Measurements from ENCODE around the gene PNPT1. TPM values are rescaled to one million over a fixed set of nuclear protein-coding genes. Genes with fewer than 3 reads are reported as not detected.
"Not testable (repeated sequence)": the region's sequence is repeated elsewhere in the genome, so short reads cannot be mapped to it uniquely, and the experiment has no call there.

PNPT1 gene
- total RNA-seq: 18.3 and 22.8 TPM in 2 replicates

- no peaks in the 10 kb centered on the region for H3K36me3 ChIP-seq (ENCODE audit: insufficient read depth, low read length)
- peak within 1 kb of the TSS; percentile 100 for H2AFZ ChIP-seq (ENCODE audit: low read length)
- peak within 1 kb of the TSS; percentile 96 for H3K4me2 ChIP-seq (ENCODE audit: insufficient read depth, low read length)
- H3K4me1 ChIP-seq (ENCODE audit: insufficient read depth, low read length): peaks cover 9% of the 10 kb centered on the region
- H3K9me3 ChIP-seq (ENCODE audit: low read depth, low read length): no peaks in the 10 kb centered on the region
- peak; percentile 99 for DNase-seq (ENCODE audit: insufficient read length, low spot score, missing footprints)
- TF ChIP-seq CTCF (IDR thresholded peaks at IDR 0.05; ENCODE audit: extremely low read depth, low read depth, low read length): no peak
- no peaks in the 10 kb centered on the region for H4K20me1 ChIP-seq (ENCODE audit: insufficient read depth, low read length)
- H3K79me2 ChIP-seq (ENCODE audit: insufficient read depth, low read length): peaks cover 48% of the 10 kb centered on the region
- H3K4me3 ChIP-seq (ENCODE audit: insufficient read depth, low read length): peak within 1 kb of the TSS; percentile 98
- H3K27me3 ChIP-seq (ENCODE audit: insufficient read depth, low read length): peaks cover 2% of the 10 kb centered on the region
- peak within 1 kb of the TSS; percentile 73 for H3K27ac ChIP-seq (ENCODE audit: low read depth, low read length)
Measured at GRCh38 chr2:55693181-55694125, at the start of gene PNPT1. TSS of gene PNPT1 (minus strand) at chr2:55693844. CDS start at chr2:55693823, 21 bp downstream.

- DNase-seq (ENCODE audit: insufficient read length, low spot score, missing footprints): peak; percentile 51
- Histone ChIP-seq H3K36me3 (ENCODE audit: insufficient read depth, low read length) (no peaks in the 10 kb centered on the region), H3K4me2 (ENCODE audit: insufficient read depth, low read length) (no peak overlapping the region), H3K4me1 (ENCODE audit: insufficient read depth, low read length) (peaks cover 7% of the 10 kb centered on the region), H4K20me1 (ENCODE audit: insufficient read depth, low read length) (no peaks in the 10 kb centered on the region), H3K79me2 (ENCODE audit: insufficient read depth, low read length) (no peaks in the 10 kb centered on the region), H3K9me3 (ENCODE audit: low read depth, low read length) (no peaks in the 10 kb centered on the region), H2AFZ (ENCODE audit: low read length) (no peak overlapping the region), H3K4me3 (ENCODE audit: insufficient read depth, low read length) (no peak overlapping the region), H3K27me3 (ENCODE audit: insufficient read depth, low read length) (no peaks in the 10 kb centered on the region), H3K27ac (ENCODE audit: low read depth, low read length) (peak overlapping the region; percentile 53)
- no peak for TF ChIP-seq CTCF (IDR thresholded peaks at IDR 0.05; ENCODE audit: extremely low read depth, low read depth, low read length)
Measured at GRCh38 chr2:55742996-55743395, 49.4 kb upstream of the PNPT1 start.

- not testable (repeated sequence) for DNase-seq (ENCODE audit: insufficient read length, low spot score, missing footprints)
Measured at GRCh38 chr2:55736019-55736536, 42.4 kb upstream of the PNPT1 start.

GRCh38 chr2:55734726-55735125, 41.1 kb upstream of the PNPT1 start:
- Histone ChIP-seq H3K27ac (ENCODE audit: low read depth, low read length) (no peak overlapping the region), H2AFZ (ENCODE audit: low read length) (no peak overlapping the region), H3K9me3 (ENCODE audit: low read depth, low read length) (no peaks in the 10 kb centered on the region), H3K79me2 (ENCODE audit: insufficient read depth, low read length) (no peaks in the 10 kb centered on the region), H3K27me3 (ENCODE audit: insufficient read depth, low read length) (no peaks in the 10 kb centered on the region), H4K20me1 (ENCODE audit: insufficient read depth, low read length) (no peaks in the 10 kb centered on the region), H3K4me3 (ENCODE audit: insufficient read depth, low read length) (no peak overlapping the region), H3K4me1 (ENCODE audit: insufficient read depth, low read length) (peaks cover 12% of the 10 kb centered on the region), H3K4me2 (ENCODE audit: insufficient read depth, low read length) (no peak overlapping the region), H3K36me3 (ENCODE audit: insufficient read depth, low read length) (no peaks in the 10 kb centered on the region)
- no peak for DNase-seq (ENCODE audit: insufficient read length, low spot score, missing footprints)
- no peak for TF ChIP-seq CTCF (IDR thresholded peaks at IDR 0.05; ENCODE audit: extremely low read depth, low read depth, low read length)

More at GRCh38 chr2:55736019-55736536, 42.4 kb upstream of the PNPT1 start:
- H3K4me2 ChIP-seq (ENCODE audit: insufficient read depth, low read length); H3K9me3 ChIP-seq (ENCODE audit: low read depth, low read length); H2AFZ ChIP-seq (ENCODE audit: low read length); H3K4me3 ChIP-seq (ENCODE audit: insufficient read depth, low read length); H3K79me2 ChIP-seq (ENCODE audit: insufficient read depth, low read length); H3K27me3 ChIP-seq (ENCODE audit: insufficient read depth, low read length); H3K36me3 ChIP-seq (ENCODE audit: insufficient read depth, low read length); H4K20me1 ChIP-seq (ENCODE audit: insufficient read depth, low read length): not testable (repeated sequence)
- H3K4me1 ChIP-seq (ENCODE audit: insufficient read depth, low read length): peaks cover 12% of the 10 kb centered on the region
- H3K27ac ChIP-seq (ENCODE audit: low read depth, low read length): peak overlapping the region; percentile 28
